Measurements from ENCODE around the gene RLIM. TPM values are rescaled to one million over a fixed set of nuclear protein-coding genes. Genes with fewer than 3 reads are reported as not detected.

The RLIM gene
- total and polyA plus RNA-seq, 2 of the 13 experiments (the other 11 are each of a cell fraction or from before 2014, with no cell fraction given): 7.7 to 24.5 TPM

- no peaks in the 10 kb centered on the region for H4K20me1 ChIP-seq (ENCODE audit: insufficient read depth, low read length)
- H2AFZ ChIP-seq (ENCODE audit: low read length): no peak overlapping the region
- FAIRE-seq: no peak
- H3K27ac ChIP-seq (ENCODE audit: extremely low read length, insufficient read depth, low read length): no peak overlapping the region
- no peak overlapping the region for H3K9ac ChIP-seq (ENCODE audit: insufficient read depth, low read depth, low read length)
- WGBS (ENCODE audit: low lambda C conversion rate): 0% methylated on average over 3 of the region's 9 CpGs
- H3K36me3 ChIP-seq (replicated peaks in 1 of 2; ENCODE audit: control insufficient read depth in 1 of 2, insufficient read depth in 2 of 2, low read length in 2 of 2): no peaks in the 10 kb centered on the region
- H3K27me3 ChIP-seq (ENCODE audit: control insufficient read depth in 1 of 2, insufficient read depth in 2 of 2, low read length in 2 of 2): no peaks in the 10 kb centered on the region
- H3K4me2 ChIP-seq (ENCODE audit: low read depth, low read length): no peak overlapping the region
- no peak for DNase-seq (ENCODE audit: low spot score)
- no peaks in the 10 kb centered on the region for H3K4me1 ChIP-seq (ENCODE audit: insufficient read depth, low read length)
- ChIA-PET POLR2A (no interaction called here), CTCF (ENCODE audit: low intra/inter-chr PET ratio, low total read pairs) (no interaction called here)
- no peak overlapping the region for H3K4me3 ChIP-seq (replicated peaks in 1 of 3; ENCODE audit: insufficient read depth in 1 of 3, low read depth in 2 of 3, low read length in 3 of 3)
- H3K79me2 ChIP-seq (ENCODE audit: insufficient read depth, low read length): no peaks in the 10 kb centered on the region
- in situ Hi-C loops (cut with HindIII; ENCODE audit: extremely low pct_ligation_motif_present, low pct_unique_long_range_greater_than_20kb) (no loop called here), intact Hi-C loops (cut with micrococcal nuclease; ENCODE audit: unreplicated experiment) (no loop called here)
- BruUV-seq (replicated peaks): no TSS peak
- H3K9me3 ChIP-seq (ENCODE audit: low read length): no peaks in the 10 kb centered on the region
- TF ChIP-seq IKZF5 (CRISPR knock-in tag; IDR thresholded peaks at IDR 0.05) (no peak), ARNT (IDR thresholded peaks at IDR 0.05) (no peak), CBX1 (IDR thresholded peaks at IDR 0.05; ENCODE audit: low read depth) (no peak), HINFP (CRISPR knock-in tag; IDR thresholded peaks at IDR 0.05; ENCODE audit: low read depth) (no peak), KMT2B (CRISPR knock-in tag; IDR thresholded peaks at IDR 0.05) (no peak), TEF (CRISPR knock-in tag; IDR thresholded peaks at IDR 0.05) (no peak), ZFP82 (CRISPR knock-in tag; IDR thresholded peaks at IDR 0.05; ENCODE audit: borderline replicate concordance) (no peak)
- no peak for ATAC-seq
Measured at GRCh38 chrX:74636749-74637314, 22.4 kb upstream of the RLIM start.

All from HepG2 (cell line).